ENCODE measurements around the gene ANKRD40.

Gene ANKRD40

DNA sequence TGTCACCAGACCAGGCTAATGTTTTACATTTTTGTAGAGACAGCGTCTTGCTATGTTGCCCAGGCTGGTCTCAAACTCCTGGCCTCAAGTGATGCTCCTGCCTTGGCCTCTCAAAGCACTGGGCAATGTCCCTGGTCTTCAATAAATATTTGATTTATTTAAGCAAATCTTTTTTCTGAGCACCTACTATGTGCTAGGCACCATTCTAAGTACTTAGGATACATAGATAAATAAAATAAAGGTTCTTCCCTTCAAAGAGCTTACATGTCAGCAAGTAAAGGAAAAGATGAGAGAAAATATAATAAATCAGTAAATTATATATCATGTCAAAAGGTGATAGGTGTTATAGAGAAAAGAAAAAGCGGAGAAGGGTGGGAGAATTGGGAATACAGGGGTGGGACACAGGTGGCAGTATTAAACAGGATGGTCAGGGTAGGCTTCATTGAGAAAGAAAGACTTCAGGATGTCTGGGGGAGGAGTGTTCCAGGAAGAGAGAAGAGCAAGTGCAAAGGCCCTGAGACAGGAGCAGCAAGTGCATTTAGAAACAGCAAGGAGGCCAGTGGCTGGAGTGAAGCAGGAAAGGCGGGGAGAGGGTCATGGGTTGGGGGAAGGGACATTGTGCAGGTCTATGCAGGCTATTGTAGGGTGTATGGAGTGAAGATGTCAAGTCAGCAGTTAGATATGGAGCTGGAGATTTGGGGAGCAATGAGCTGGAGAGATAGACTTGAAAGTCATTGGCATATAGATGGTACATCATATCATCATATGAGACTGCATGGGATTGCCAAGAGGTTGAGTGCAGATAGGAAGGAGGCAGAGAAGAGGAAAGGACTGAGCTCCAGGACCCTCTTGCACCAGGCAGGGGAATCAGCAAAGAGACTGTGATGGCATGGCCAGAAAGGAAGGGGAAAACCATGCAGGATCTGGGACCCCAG, 61.7 kb downstream of the ANKRD40 start:
- DNase-seq, result no peak
